Measurements from ENCODE around the gene RNF145.
A peak's percentile ranks its signal among the peaks of the same experiment; 100 is the strongest.

The RNF145 gene

DNA sequence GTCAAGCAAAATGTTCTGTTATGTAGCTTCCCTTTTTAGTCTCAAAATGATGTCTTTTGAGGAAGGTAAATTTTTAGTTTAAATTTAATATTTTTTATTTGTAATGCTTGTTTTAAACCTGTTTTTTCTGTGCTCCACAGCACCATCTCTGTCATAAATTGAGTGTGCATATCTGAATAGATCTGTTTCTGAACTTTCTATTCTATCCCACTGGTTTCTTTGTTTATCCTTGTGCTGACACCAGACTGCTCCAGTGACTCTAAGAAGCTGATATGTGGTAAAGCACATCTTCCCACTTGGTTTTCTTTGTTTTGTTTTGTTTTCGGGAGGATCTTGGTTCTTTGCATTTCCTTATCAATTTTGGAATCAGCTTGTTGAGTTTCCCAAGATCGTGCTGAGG lies 7.1 kb upstream of the RNF145 start:
- no peak for DNase-seq

- no peak for DNase-seq
These were observed 6.5 kb upstream of the RNF145 start for GRCh38 chr5:159215886-159216285.

DNA sequence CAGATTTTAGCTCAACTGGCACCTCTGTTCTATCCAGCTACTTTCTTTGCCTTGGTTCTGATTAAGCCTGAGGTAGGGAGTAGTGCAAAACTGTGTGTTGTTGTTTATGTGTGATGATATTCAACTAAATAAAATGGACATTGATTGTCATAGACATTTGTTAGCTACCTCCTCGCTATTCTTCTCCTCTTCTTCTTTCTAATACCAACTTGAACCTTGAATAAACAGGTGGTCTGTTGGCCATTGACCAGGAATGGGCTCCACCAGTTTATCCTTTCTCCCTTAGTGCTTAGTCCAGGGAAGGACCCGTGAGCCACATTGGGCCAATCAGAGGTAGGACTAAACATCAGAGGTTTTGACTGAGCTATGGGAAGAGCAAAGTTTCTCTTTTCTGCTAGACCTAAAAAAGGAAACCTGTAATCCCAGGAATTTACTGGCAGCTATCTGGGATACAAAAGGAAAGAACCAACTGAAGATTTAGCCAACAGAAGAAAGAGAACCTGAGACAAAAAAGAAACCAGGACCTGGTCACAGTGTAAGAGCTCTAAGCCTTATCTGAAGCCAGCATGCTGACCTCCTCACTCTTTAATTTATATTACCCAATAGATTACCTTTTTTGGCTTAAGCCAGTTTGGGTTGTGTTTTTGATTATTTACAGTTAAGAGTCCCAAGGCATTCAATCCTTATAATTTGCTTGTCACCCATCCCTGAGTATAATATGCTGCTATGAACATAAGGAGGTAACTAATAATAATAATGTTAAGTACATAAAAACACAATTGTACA lies 5.3 kb upstream of the RNF145 start:
- no peak for DNase-seq

DNA sequence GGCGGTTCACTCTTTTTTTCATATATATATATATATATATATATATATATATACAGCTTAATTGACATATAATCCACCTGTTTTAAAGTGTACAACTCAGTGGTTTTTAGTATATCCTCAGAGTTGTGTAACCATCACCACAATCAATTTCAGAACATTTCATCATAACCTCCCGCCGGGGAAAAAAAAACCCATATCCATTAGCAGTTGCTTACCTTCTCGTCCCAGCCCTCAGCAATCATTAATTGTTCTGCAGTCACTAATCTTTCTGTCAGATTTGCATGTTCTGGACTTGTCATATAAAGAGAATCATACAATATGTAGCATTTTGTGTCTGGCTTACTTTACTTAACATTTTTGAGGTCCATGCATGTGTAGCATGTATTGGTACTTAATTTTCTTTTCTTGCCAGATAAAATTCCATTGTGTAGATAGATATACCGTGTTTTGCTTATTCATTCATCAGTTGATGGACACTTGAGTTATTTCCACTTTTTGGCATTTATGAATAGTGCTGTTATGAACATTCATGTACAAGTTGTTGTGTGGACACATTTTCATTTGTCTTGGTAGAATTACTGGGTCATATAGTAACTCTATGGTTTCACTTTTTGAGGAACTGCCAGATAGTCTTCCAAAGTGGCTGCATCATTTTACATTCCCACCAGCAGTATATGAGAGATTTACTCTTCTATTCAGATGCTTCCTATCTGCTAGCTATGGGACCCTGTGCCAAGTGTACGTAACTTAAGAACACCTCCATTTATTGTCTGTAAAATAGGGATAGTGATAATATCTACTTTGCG lies 3.5 kb upstream of the RNF145 start:
- no peak for DNase-seq

- no peak for DNase-seq
These were observed 2.4 kb upstream of the RNF145 start for GRCh38 chr5:159211729-159212174.

GRCh38 chr5:159210846-159211245 lies 1.5 kb upstream of the RNF145 start:
- DNase-seq = no peak

- DNase-seq = no peak
These were observed 883 bp upstream of the RNF145 start for GRCh38 chr5:159210210-159210661.

- DNase-seq = peak; percentile 55
These were observed 577 bp downstream of the RNF145 start for GRCh38 chr5:159208514-159209437.

- DNase-seq = peak; percentile 82
These were observed 1.5 kb downstream of the RNF145 start for GRCh38 chr5:159207686-159208513.

DNA sequence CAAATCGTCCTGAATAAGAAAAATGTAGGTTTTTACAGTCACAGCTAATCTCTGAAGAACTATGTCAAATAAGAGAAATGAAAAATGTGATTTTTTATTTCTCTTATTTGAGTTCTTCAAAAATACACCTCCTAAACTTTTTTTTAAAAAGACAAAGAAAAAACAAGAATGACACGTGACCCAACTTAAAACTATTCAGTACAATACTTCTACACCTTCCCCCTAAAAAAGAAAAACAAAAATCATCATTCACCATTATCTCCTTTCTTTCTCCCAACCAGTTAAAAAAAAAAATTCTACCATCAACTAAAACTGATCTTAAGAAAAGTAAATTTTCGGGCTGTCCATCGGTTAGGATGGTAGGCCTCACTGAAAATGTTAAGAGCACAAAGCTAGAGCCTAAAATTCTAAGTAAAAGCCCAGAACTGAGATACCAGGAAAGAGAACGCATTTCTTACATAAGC lies 2.1 kb downstream of the RNF145 start:
- DNase-seq = no peak

GRCh38 chr5:159206818-159207217 lies 2.5 kb downstream of the RNF145 start:
- no peak for DNase-seq

- DNase-seq = no peak
These were observed 3.0 kb downstream of the RNF145 start for GRCh38 chr5:159206368-159206767.

DNA sequence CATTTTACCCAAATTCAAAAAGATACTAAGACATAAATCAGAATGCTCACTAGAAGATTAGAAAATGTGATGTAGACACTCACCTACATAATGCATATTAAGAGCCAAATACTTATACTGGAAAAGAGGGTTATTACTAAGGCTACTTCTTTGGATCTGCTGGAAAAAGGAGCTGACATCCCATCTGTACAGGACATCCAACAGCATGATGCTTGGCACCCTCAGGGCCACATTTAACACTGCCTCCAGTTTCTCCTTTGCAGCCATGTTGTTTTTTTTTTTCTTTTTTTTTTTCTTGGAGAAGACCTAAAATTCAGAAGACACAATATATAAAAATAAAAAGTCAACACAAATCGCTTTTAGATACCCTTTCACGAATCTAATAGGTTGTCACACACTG lies 6.0 kb downstream of the RNF145 start:
- DNase-seq = no peak

DNA sequence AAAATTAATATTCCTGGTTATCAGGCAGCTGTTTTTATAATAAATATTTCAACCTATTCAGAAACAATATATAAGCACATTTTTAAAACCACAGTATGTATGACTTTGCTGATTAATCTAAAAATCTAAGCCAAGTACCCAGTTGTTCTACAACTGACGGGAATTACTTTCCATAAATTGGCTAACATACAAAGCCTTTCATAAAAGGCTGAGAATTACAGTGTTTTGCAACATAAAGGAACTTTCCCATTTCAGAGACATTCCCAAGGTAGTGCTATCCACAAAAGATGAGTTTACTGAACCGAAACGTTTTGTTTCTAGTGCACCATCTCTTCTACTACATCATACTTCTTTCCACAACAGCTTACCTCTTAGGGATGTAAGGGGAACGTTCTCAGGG lies 7.2 kb downstream of the RNF145 start:
- no peak for DNase-seq

GRCh38 chr5:159199780-159200179 lies 9.6 kb downstream of the RNF145 start:
- DNase-seq = no peak

GRCh38 chr5:159199225-159199624 lies 10.1 kb downstream of the RNF145 start:
- DNase-seq = no peak

- DNase-seq = no peak
These were observed 11.0 kb downstream of the RNF145 start for GRCh38 chr5:159198063-159199036.

DNA sequence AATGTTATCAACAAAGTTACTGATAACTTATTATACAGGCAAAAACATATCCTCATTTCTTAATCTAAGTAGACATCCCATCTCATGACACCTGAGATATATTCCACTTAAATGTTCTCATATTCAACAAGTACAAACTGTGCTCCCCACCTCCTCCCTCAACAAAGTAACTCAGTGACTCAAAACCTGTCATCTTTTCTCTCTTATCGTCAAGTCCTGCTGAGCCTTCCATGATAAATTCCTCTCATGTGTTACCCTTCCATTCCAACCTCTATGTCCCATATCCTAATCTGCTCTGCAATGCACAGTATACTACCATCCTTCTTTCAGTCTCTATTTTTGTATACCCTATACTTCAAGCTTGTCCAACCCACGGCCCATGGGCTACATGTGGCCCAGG lies 13.6 kb downstream of the RNF145 start:
- DNase-seq = no peak

GRCh38 chr5:159190170-159190569 lies 19.2 kb downstream of the RNF145 start:
- DNase-seq = no peak

- no peak for DNase-seq
These were observed 20.0 kb downstream of the RNF145 start for GRCh38 chr5:159189310-159189709.

Data from fibroblast of skin of abdomen (primary cell).